AG09309 (cell line): Measurements from ENCODE around the gene SPATA2L.
"Not testable (repeated sequence)": the region's sequence is repeated elsewhere in the genome, so short reads cannot be mapped to it uniquely, and the experiment has no call there.

Experiments used
- DNase-seq: peaks from one replicate; pipeline ENCODE4 v3.0.0-alpha.2; 2010; ENCODE audit warnings: low read depth
- H3K4me3 ChIP-seq: 2 replicates; pipeline ENCODE4 v1.5.1; 2011; ENCODE audit warnings: mild to moderate bottlenecking, low read depth, low read length, moderate library complexity; ENCODE audit not compliant: control insufficient read depth
- CTCF ChIP-seq: IDR thresholded peaks from 2 replicates; pipeline ENCODE4 v1.5.1; 2011; ENCODE audit warnings: mild to moderate bottlenecking, low read depth, low read length, inconsistent platforms; ENCODE audit not compliant: insufficient read depth, control insufficient read depth; ENCODE audit errors: missing control alignments

The SPATA2L gene

GRCh38 chr16:89672177-89672941 lies 29.1 kb downstream of the SPATA2L start:
- TF ChIP-seq CTCF, result no peak
- no peak overlapping the region for H3K4me3 ChIP-seq
- no peak for DNase-seq

- H3K4me3 ChIP-seq, DNase-seq: not testable (repeated sequence)
Observed at GRCh38 chr16:89671565-89671964, 29.9 kb downstream of the SPATA2L start.

GRCh38 chr16:89670496-89671431 lies 30.7 kb downstream of the SPATA2L start:
- no peak for DNase-seq
- H3K4me3 ChIP-seq, result no peak overlapping the region
- TF ChIP-seq CTCF, result no peak

- TF ChIP-seq CTCF, result no peak
- no peak overlapping the region for H3K4me3 ChIP-seq
- DNase-seq, result no peak
Observed at GRCh38 chr16:89669755-89670154, 31.8 kb downstream of the SPATA2L start.

GRCh38 chr16:89668790-89669158 lies 32.7 kb downstream of the SPATA2L start:
- no peak overlapping the region for H3K4me3 ChIP-seq
- DNase-seq, result no peak
- TF ChIP-seq CTCF, result no peak

GRCh38 chr16:89667633-89668032 lies 33.9 kb downstream of the SPATA2L start:
- TF ChIP-seq CTCF, result no peak
- no peak overlapping the region for H3K4me3 ChIP-seq
- DNase-seq, result no peak

GRCh38 chr16:89667000-89667399 lies 34.5 kb downstream of the SPATA2L start:
- DNase-seq, result not testable (repeated sequence)

GRCh38 chr16:89664238-89664637 lies 37.3 kb downstream of the SPATA2L start:
- DNase-seq, H3K4me3 ChIP-seq: not testable (repeated sequence)

More at GRCh38 chr16:89667000-89667399, 34.5 kb downstream of the SPATA2L start:
- peak; percentile 50 for TF ChIP-seq CTCF
- not testable (repeated sequence) for H3K4me3 ChIP-seq
